Tibial nerve (tissue), 4 donors: ENCODE results near the gene STK10. TPM values are rescaled to one million over a fixed set of nuclear protein-coding genes. Genes with fewer than 3 reads are reported as not detected.

Experiments used
- DNase-seq, 2 donors: peaks; one replicate each; pipeline ENCODE4 v3.0.0-alpha.2; 2019; ENCODE audit warnings: low spot score in 2 of 2
- H3K27ac ChIP-seq, 4 donors: fragments of 200-600 bp; sonication (generic) in 3 of 4; one replicate each; pipeline ENCODE4 v1.5.1; 2017 to 2019; ENCODE audit warnings: mild to moderate bottlenecking in 1 of 4
- H3K27me3 ChIP-seq, 2 donors: fragments of 200-600 bp; sonication (generic) in 1 of 2; one replicate each; pipeline versions ENCODE4 v1.5.1 to v1.6.0; 2017 to 2019
- H3K36me3 ChIP-seq, 3 donors: fragments of 200-600 bp; sonication (generic); one replicate each; pipeline ENCODE4 v1.5.1; 2018 to 2019
- H3K4me1 ChIP-seq, 4 donors: fragments of 200-600 bp; sonication (generic) in 3 of 4; one replicate each; pipeline ENCODE4 v1.5.1; 2017 to 2019
- H3K4me3 ChIP-seq, 4 donors: fragments of 200-600 bp; sonication (generic) in 3 of 4; one replicate each; pipeline ENCODE4 v1.5.1; 2017 to 2019; ENCODE audit warnings: mild to moderate bottlenecking in 1 of 4, moderate library complexity in 1 of 4
- H3K9me3 ChIP-seq, 4 donors: fragments of 200-600 bp; sonication (generic) in 3 of 4; one replicate each; pipeline ENCODE4 v1.5.1; 2017 to 2019
- CTCF ChIP-seq, 5 experiments: fragments of 200-600 bp in 3 of 5; fragments of 450-650 bp in 2 of 5; sonication (generic) in 3 of 5; IDR thresholded peaks; one replicate each; pipeline ENCODE4 v1.5.1; 2016 to 2019; ENCODE audit warnings: antibody characterized with exemption in 5 of 5, mild to moderate bottlenecking in 3 of 5, moderate library complexity in 2 of 5
- EP300 ChIP-seq, 2 donors: sonication (generic); formaldehyde crosslinking; IDR thresholded peaks; one replicate each; pipeline ENCODE4 v1.6.1; 2017; ENCODE audit warnings: antibody characterized with exemption in 2 of 2, mild to moderate bottlenecking in 1 of 2
- POLR2A ChIP-seq, 2 donors: fragments of 450-650 bp; IDR thresholded peaks; one replicate each; pipeline ENCODE4 v1.6.1; 2017; ENCODE audit warnings: antibody characterized with exemption in 2 of 2, mild to moderate bottlenecking in 2 of 2, moderate library complexity in 2 of 2
- WGBS, 2 donors: methylation state at CpG; one replicate each; pipeline ENCODE4 v1.1.5; 2018; 5-methylcytosine and 5-hydroxymethylcytosine counted together
- total RNA-seq, 4 donors: library from RNA; depleted of rRNA; stranded (reverse); fragments of >200 nt; gene quantifications; one replicate each; pipeline ENCODE4 v1.1.0, GENCODE V29; 2016

STK10 gene
- total RNA-seq, 4 donors from 2014 or later: 35.4 to 75.6 (median 48.0) TPM

DNA sequence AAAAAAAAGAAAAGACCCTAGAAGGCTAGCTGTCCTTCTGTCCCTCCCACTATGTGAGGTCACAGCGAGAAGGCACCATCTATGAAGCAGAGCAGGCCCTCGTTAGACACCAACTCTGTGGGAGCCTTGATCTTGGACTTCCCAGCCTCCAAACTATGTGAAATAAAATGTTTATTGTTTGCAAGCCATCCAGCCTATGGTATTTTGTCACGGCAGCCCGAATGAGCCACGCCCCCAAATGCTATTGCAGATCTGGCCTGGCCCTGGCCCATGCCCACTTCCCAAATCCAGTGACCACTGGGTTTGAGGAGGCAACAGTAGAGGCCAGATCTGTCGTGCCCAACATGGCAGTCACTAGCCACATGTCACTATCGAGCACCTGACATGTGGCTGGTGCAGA, 10.8 kb downstream of the STK10 start:
- Histone ChIP-seq H3K27ac (peak overlapping the region in 1 of 4 donors; percentile 14), H3K9me3 (no peaks in the 10 kb centered on the region), H3K27me3 (no peaks in the 10 kb centered on the region), H3K4me1 (peaks cover 0 to 63% (median 35%) of the 10 kb centered on the region in 4 donors), H3K4me3 (no peak overlapping the region), H3K36me3 (no peaks in the 10 kb centered on the region)
- TF ChIP-seq EP300 (IDR thresholded peaks at IDR 0.05) (no peak), CTCF (IDR thresholded peaks at IDR 0.05) (no peak), POLR2A (IDR thresholded peaks at IDR 0.05) (no peak)
- 61 to 64% methylated on average over 7 of the region's 7 CpGs for WGBS, 2 donors
- no peak for DNase-seq

- Histone ChIP-seq H3K4me1 (peaks cover 0 to 69% (median 33%) of the 10 kb centered on the region in 4 donors), H3K27me3 (no peaks in the 10 kb centered on the region), H3K4me3 (peak overlapping the region in 2 of 4 donors; percentile 27 to 33), H3K9me3 (no peaks in the 10 kb centered on the region), H3K36me3 (no peaks in the 10 kb centered on the region), H3K27ac (peak overlapping the region in 3 of 4 donors; percentile 65 to 88 (median 76))
- DNase-seq: no peak
- no peak for TF ChIP-seq POLR2A (IDR thresholded peaks at IDR 0.05)
- TF ChIP-seq EP300 (IDR thresholded peaks at IDR 0.05): no peak
- no peak for TF ChIP-seq CTCF (IDR thresholded peaks at IDR 0.05)
- WGBS, 2 donors: 39 to 52% methylated on average over 7 of the region's 7 CpGs
Observed at GRCh38 chr5:172175263-172175719, 12.7 kb downstream of the STK10 start.

GRCh38 chr5:172173564-172174153, 14.4 kb downstream of the STK10 start:
- Histone ChIP-seq H3K36me3 (no peaks in the 10 kb centered on the region), H3K4me1 (peaks cover 0 to 65% (median 37%) of the 10 kb centered on the region in 4 donors), H3K27me3 (no peaks in the 10 kb centered on the region), H3K9me3 (no peaks in the 10 kb centered on the region), H3K4me3 (no peak overlapping the region), H3K27ac (peak overlapping the region; percentile 8 to 88 (median 58))
- TF ChIP-seq POLR2A (IDR thresholded peaks at IDR 0.05): no peak
- no peak for TF ChIP-seq EP300 (IDR thresholded peaks at IDR 0.05)
- TF ChIP-seq CTCF (IDR thresholded peaks at IDR 0.05): no peak
- 63 to 73% methylated on average over 12 of the region's 12 CpGs for WGBS, 2 donors
- DNase-seq: no peak

DNA sequence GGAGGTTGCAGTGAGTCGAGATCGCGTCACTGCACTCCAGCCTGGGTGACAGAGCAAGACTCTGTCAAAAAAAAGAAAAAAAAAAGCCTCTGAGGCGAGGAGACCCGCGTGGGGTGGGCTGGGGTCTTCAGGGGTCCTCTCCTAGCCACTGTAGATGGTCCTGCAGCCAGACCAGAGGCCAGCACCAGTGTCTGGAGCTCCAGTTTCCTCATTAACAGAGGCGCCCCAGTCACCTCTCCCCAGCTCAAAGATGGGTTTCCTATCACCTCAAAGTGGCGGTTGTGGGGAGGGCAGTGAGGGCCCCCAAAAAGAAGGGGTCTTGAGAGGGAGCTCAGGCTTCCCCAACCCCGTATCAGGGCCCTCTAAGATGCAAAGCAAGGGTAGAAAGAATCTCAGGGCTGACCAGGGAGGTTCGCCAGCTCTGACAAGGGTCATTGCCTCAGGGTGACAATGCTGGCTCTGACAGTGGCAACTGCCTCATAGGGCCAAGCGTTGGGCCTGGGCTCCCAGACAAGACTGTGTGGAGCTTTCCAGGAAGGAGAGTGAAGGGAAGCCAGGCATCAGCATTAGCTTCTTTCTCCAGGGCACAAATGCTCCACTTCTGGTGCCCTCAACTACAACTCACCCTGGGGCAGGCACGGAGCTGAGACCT, 15.0 kb downstream of the STK10 start:
- TF ChIP-seq CTCF (IDR thresholded peaks at IDR 0.05) (no peak), POLR2A (IDR thresholded peaks at IDR 0.05) (no peak), EP300 (IDR thresholded peaks at IDR 0.05) (no peak)
- H3K4me3 ChIP-seq: no peak overlapping the region
- no peaks in the 10 kb centered on the region for H3K27me3 ChIP-seq
- H3K9me3 ChIP-seq: no peaks in the 10 kb centered on the region
- peaks cover 0 to 71% (median 39%) of the 10 kb centered on the region in 4 donors for H3K4me1 ChIP-seq
- WGBS, 2 donors: 57 to 70% methylated on average over 12 of the region's 12 CpGs
- peak overlapping the region; percentile 8 to 88 (median 58) for H3K27ac ChIP-seq
- no peaks in the 10 kb centered on the region for H3K36me3 ChIP-seq
- DNase-seq: no peak

- 66 to 74% methylated on average over 8 of the region's 8 CpGs for WGBS, 2 donors
Observed at GRCh38 chr5:172171118-172171517, 16.9 kb downstream of the STK10 start.

More at GRCh38 chr5:172171118-172171517, 16.9 kb downstream of the STK10 start:
- DNase-seq: no peak
- H3K4me1 ChIP-seq: peaks cover 0 to 90% (median 51%) of the 10 kb centered on the region in 4 donors
- TF ChIP-seq EP300 (IDR thresholded peaks at IDR 0.05): no peak
- no peak overlapping the region for H3K4me3 ChIP-seq
- H3K9me3 ChIP-seq: no peaks in the 10 kb centered on the region
- no peaks in the 10 kb centered on the region for H3K36me3 ChIP-seq
- peak overlapping the region in 2 of 4 donors; percentile 14 to 47 for H3K27ac ChIP-seq
- no peaks in the 10 kb centered on the region for H3K27me3 ChIP-seq
